ENCODE results near the gene CYREN. TPM values are rescaled to one million over a fixed set of nuclear protein-coding genes. Genes with fewer than 3 reads are reported as not detected.
"Not testable (repeated sequence)": the region's sequence is repeated elsewhere in the genome, so short reads cannot be mapped to it uniquely, and the experiment has no call there.

CYREN gene
- total RNA-seq, 2 experiments from 2014 or later: 34.4 to 39.7 TPM

- ChIA-PET POLR2A (no interaction called here), CTCF (interaction anchor here (0.6 to 4.4 kb wide), 4 partner anchors 12 to 500 kb away, joined by 3 to 21 read pairs (median 3); partner anchors contain the start of gene CYREN)
- Mint-ChIP-seq H3K36me3 (ENCODE audit: low read depth) (peaks cover 60% of the 10 kb centered on the region), H3K9me3 (peaks cover 40% of the 10 kb centered on the region), H3K27me3 (no peaks in the 10 kb centered on the region), H3K4me3 (no peak overlapping the region), H3K4me1 (no peaks in the 10 kb centered on the region), H3K27ac (no peak overlapping the region)
- DNase-seq: no peak
Measured at GRCh38 chr7:135181929-135182678, 11.6 kb upstream of the CYREN start.

- no peak for DNase-seq
- H3K27ac Mint-ChIP-seq: no peak overlapping the region
- H3K27me3 Mint-ChIP-seq: no peaks in the 10 kb centered on the region
- peaks cover 40% of the 10 kb centered on the region for H3K9me3 Mint-ChIP-seq
- no peaks in the 10 kb centered on the region for H3K4me1 Mint-ChIP-seq
- H3K4me3 Mint-ChIP-seq: no peak overlapping the region
- H3K36me3 Mint-ChIP-seq (ENCODE audit: low read depth): peaks cover 56% of the 10 kb centered on the region
- ChIA-PET POLR2A (no interaction called here), CTCF (interaction anchor here (0.6 to 4.4 kb wide), 3 partner anchors 11 to 486 kb away, joined by 3 to 21 read pairs (median 3); partner anchors contain the start of genes CYREN and WDR91)
Measured at GRCh38 chr7:135181261-135181928, 10.9 kb upstream of the CYREN start.

GRCh38 chr7:135180122-135180521 lies 9.6 kb upstream of the CYREN start:
- ChIA-PET CTCF (interaction anchor here (1.4 to 4.4 kb wide), 3 partner anchors 10 to 31 kb away, joined by 3 to 21 read pairs (median 7); partner anchors contain the start of genes CYREN and WDR91), POLR2A (no interaction called here)
- Mint-ChIP-seq H3K27ac (no peak overlapping the region), H3K4me1 (no peaks in the 10 kb centered on the region), H3K9me3 (peaks cover 40% of the 10 kb centered on the region), H3K4me3 (no peak overlapping the region), H3K36me3 (ENCODE audit: low read depth) (peaks cover 48% of the 10 kb centered on the region), H3K27me3 (no peaks in the 10 kb centered on the region)
- no peak for DNase-seq

- peaks cover 45% of the 10 kb centered on the region for H3K36me3 Mint-ChIP-seq (ENCODE audit: low read depth)
- H3K27ac Mint-ChIP-seq: no peak overlapping the region
- peaks cover 40% of the 10 kb centered on the region for H3K9me3 Mint-ChIP-seq
- POLR2A ChIA-PET: no interaction called here
- no peaks in the 10 kb centered on the region for H3K27me3 Mint-ChIP-seq
- H3K4me3 Mint-ChIP-seq: no peak overlapping the region
- CTCF ChIA-PET: interaction anchor here (0.8 to 4.4 kb wide), 5 partner anchors 9 to 193 kb away, joined by 4 to 21 read pairs (median 6); partner anchors contain the start of genes AGBL3 and CYREN
- no peaks in the 10 kb centered on the region for H3K4me1 Mint-ChIP-seq
- DNase-seq: no peak
Measured at GRCh38 chr7:135179321-135179925, 8.9 kb upstream of the CYREN start.

- POLR2A ChIA-PET: no interaction called here
- peaks cover 36% of the 10 kb centered on the region for H3K36me3 Mint-ChIP-seq (ENCODE audit: low read depth)
- no peak overlapping the region for H3K4me3 Mint-ChIP-seq
- H3K4me1 Mint-ChIP-seq: no peaks in the 10 kb centered on the region
- CTCF ChIA-PET: interaction anchor here (0.8 to 4.4 kb wide), 3 partner anchors 8 to 192 kb away, joined by 4 to 21 read pairs (median 6); partner anchors contain the start of genes AGBL3 and CYREN
- H3K9me3 Mint-ChIP-seq: peaks cover 33% of the 10 kb centered on the region
- no peak for DNase-seq
- H3K27ac Mint-ChIP-seq: no peak overlapping the region
- no peaks in the 10 kb centered on the region for H3K27me3 Mint-ChIP-seq
Measured at GRCh38 chr7:135178364-135178763, 7.9 kb upstream of the CYREN start.

- H3K4me1 Mint-ChIP-seq: peaks cover under 1% of the 10 kb centered on the region
- H3K27ac Mint-ChIP-seq: no peak overlapping the region
- no peak overlapping the region for H3K4me3 Mint-ChIP-seq
- POLR2A ChIA-PET: no interaction called here
- no peaks in the 10 kb centered on the region for H3K27me3 Mint-ChIP-seq
- H3K36me3 Mint-ChIP-seq (ENCODE audit: low read depth): peaks cover 26% of the 10 kb centered on the region
- CTCF ChIA-PET: interaction anchor here (1.0 kb wide), 1 partner anchor 12 kb away, joined by 3 read pairs; no protein-coding TSS in a partner anchor
- DNase-seq: no peak
- peaks cover 26% of the 10 kb centered on the region for H3K9me3 Mint-ChIP-seq
Measured at GRCh38 chr7:135177028-135177696, 6.7 kb upstream of the CYREN start.

- Mint-ChIP-seq H3K36me3 (ENCODE audit: low read depth) (peaks cover 15% of the 10 kb centered on the region), H3K9me3 (peaks cover 16% of the 10 kb centered on the region), H3K4me1 (peaks cover 9% of the 10 kb centered on the region), H3K27ac (no peak overlapping the region), H3K4me3 (no peak overlapping the region), H3K27me3 (no peaks in the 10 kb centered on the region)
- ChIA-PET POLR2A (no interaction called here), CTCF (interaction anchor here (1.2 kb wide), 1 partner anchor 28 kb away, joined by 3 read pairs; the partner anchor contains the start of gene TMEM140)
- DNase-seq: no peak
Measured at GRCh38 chr7:135175931-135176330, 5.4 kb upstream of the CYREN start.

GRCh38 chr7:135174941-135175340 lies 4.4 kb upstream of the CYREN start:
- Mint-ChIP-seq H3K9me3 (peaks cover 10% of the 10 kb centered on the region), H3K27ac (no peak overlapping the region)
- CTCF ChIA-PET: interaction anchor here (0.6 to 1.4 kb wide), 2 partner anchors 8 to 187 kb away, joined by 3 read pairs; no protein-coding TSS in a partner anchor

GRCh38 chr7:135173916-135174315 lies 3.4 kb upstream of the CYREN start:
- H3K4me3 Mint-ChIP-seq, H3K27ac Mint-ChIP-seq, H3K27me3 Mint-ChIP-seq, DNase-seq, H3K9me3 Mint-ChIP-seq, POLR2A ChIA-PET: not testable (repeated sequence)
- Mint-ChIP-seq H3K4me1 (peaks cover 22% of the 10 kb centered on the region), H3K36me3 (ENCODE audit: low read depth) (peaks cover 13% of the 10 kb centered on the region)
- CTCF ChIA-PET: interaction anchor here (0.6 to 1.4 kb wide), 3 partner anchors 9 to 186 kb away, joined by 3 to 5 read pairs (median 3); no protein-coding TSS in a partner anchor

More at GRCh38 chr7:135174941-135175340, 4.4 kb upstream of the CYREN start:
- no peaks in the 10 kb centered on the region for H3K27me3 Mint-ChIP-seq
- H3K4me1 Mint-ChIP-seq: peaks cover 12% of the 10 kb centered on the region
- no peak overlapping the region for H3K4me3 Mint-ChIP-seq
- DNase-seq: no peak
- peaks cover 8% of the 10 kb centered on the region for H3K36me3 Mint-ChIP-seq (ENCODE audit: low read depth)
- POLR2A ChIA-PET: no interaction called here

GRCh38 chr7:135171581-135172291 lies 1.2 kb upstream of the CYREN start:
- Mint-ChIP-seq H3K4me3 (peak overlapping the region; percentile 69), H3K4me1 (peaks cover 44% of the 10 kb centered on the region), H3K36me3 (ENCODE audit: low read depth) (peaks cover 32% of the 10 kb centered on the region), H3K27ac (peak overlapping the region; percentile 68)
- DNase-seq, H3K27me3 Mint-ChIP-seq, H3K9me3 Mint-ChIP-seq, POLR2A ChIA-PET: not testable (repeated sequence)
- CTCF ChIA-PET: interaction anchor here (0.9 to 2.6 kb wide), 7 partner anchors 9 to 220 kb away, joined by 3 to 21 read pairs (median 4); partner anchors contain the start of gene TMEM140

- H3K4me1 Mint-ChIP-seq: peaks cover 49% of the 10 kb centered on the region
- POLR2A ChIA-PET, H3K27me3 Mint-ChIP-seq, DNase-seq, H3K9me3 Mint-ChIP-seq: not testable (repeated sequence)
- H3K27ac Mint-ChIP-seq: peak overlapping the region; percentile 91
- peak overlapping the region; percentile 90 for H3K4me3 Mint-ChIP-seq
- CTCF ChIA-PET: interaction anchor here (0.9 to 2.6 kb wide), 11 partner anchors 10 to 535 kb away, joined by 3 to 21 read pairs (median 3); partner anchors contain the start of gene TMEM140
- H3K36me3 Mint-ChIP-seq (ENCODE audit: low read depth): peaks cover 39% of the 10 kb centered on the region
Measured at GRCh38 chr7:135170998-135171481, 533 bp upstream of the CYREN start.

Data from activated CD4-positive, alpha-beta T cell treated with anti-CD3 and anti-CD28 coated beads, Interleukin-2, amount 10 ng/mL, durations not matched to agents 7 days and 5 days (primary cell).